D721Med (cell line): ENCODE results near the gene AFDN.
"Not testable (repeated sequence)": the region's sequence is repeated elsewhere in the genome, so short reads cannot be mapped to it uniquely, and the experiment has no call there.

Experiments
- DNase-seq: peaks from one replicate; pipeline ENCODE4 v3.0.0; 2011; ENCODE audit warnings: low spot score; ENCODE audit not compliant: insufficient read length
- FAIRE-seq: peaks from 2 replicates; lab custom pipeline; 2011; peaks lifted over from hg19 to GRCh38; lab: Jason Lieb, UNC
- TF ChIP-seq, protein P1 (sequence below): IDR thresholded peaks from 2 replicates; pipeline ENCODE4 v1.5.1; 2012; ENCODE audit warnings: mild to moderate bottlenecking, control low read depth; ENCODE audit not compliant: insufficient read depth; ENCODE audit errors: missing control alignments

Gene AFDN

DNA sequence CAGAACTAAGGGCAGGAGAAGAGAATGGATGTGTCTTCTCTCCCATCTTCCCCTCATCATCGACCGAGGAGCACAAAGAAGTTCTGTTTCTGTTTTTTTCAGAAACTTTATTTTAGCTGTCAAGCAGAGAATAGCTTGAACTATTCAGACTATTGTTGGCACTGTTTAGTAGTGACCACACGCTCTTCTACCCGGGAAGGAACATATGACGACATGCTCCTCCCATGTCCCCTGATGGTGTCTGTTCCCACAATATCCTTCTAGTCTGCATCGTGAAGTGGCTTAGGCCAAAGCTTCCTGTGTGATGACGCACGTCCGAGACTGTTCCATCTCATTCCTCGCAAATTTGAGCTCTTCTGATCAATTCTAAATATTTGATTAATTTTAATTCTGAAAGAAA, 143.5 kb downstream of the AFDN start:
- FAIRE-seq (no peak), DNase-seq (no peak)
- TF ChIP-seq, protein P1, sequence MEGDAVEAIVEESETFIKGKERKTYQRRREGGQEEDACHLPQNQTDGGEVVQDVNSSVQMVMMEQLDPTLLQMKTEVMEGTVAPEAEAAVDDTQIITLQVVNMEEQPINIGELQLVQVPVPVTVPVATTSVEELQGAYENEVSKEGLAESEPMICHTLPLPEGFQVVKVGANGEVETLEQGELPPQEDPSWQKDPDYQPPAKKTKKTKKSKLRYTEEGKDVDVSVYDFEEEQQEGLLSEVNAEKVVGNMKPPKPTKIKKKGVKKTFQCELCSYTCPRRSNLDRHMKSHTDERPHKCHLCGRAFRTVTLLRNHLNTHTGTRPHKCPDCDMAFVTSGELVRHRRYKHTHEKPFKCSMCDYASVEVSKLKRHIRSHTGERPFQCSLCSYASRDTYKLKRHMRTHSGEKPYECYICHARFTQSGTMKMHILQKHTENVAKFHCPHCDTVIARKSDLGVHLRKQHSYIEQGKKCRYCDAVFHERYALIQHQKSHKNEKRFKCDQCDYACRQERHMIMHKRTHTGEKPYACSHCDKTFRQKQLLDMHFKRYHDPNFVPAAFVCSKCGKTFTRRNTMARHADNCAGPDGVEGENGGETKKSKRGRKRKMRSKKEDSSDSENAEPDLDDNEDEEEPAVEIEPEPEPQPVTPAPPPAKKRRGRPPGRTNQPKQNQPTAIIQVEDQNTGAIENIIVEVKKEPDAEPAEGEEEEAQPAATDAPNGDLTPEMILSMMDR, result no peak

DNA sequence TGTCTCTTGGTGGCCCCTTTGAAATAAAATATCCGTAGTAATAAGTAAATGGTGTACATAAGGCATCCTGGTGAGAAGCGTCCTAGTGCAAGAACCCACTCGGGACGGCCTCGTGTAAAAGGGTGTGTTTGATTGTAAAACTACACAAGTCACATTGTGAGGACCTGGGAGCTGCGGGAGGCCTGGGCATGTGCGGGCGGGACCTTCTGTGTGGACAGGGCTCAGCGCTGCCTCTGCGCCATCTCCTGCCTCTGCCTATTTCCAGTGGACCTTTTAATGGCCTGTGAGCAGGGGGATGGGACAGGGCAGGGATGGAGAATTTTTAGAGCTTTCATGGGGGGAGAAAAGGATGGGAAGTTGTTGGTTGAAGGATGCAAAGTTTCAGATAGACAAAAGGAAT, 145.5 kb downstream of the AFDN start:
- no peak for FAIRE-seq
- DNase-seq, result no peak
- TF ChIP-seq, protein P1, result no peak

DNA sequence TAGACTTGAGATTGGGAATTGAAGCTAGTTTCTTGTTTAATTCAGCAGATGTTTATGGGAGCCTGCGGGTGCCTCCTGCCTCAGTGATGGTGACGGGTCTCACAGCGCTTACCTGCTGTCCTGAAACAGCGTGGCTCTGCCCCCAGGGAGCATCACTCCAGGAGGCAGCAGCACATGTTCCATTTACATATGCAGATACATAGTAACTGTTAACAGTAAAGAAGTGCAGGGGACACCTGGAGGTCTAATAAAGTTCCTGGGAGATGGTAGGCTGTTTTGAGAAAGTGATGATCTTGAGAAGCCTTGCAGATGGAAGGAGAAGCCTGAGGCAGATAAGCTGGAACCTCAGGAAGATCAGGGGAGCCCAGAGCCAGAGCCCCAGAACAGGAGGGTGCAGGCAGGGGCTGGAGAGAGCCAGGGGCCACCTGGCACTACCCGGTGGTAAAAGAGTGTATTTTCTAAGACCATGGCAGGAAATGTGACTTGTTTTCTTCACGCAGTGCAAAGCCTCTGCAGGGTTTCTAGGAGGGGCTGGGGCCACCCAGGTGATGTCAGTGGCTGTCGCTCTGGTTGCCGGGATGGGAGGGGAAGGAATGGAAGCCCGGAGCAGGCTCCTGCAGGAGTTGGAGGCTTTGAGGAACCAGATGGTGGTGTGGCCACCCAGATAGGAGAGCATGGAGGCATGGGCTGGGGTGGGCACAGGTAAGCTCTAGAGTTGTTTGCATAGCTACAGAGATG, 146.6 kb downstream of the AFDN start:
- FAIRE-seq (no peak), DNase-seq (no peak)
- TF ChIP-seq, protein P1, result no peak

DNA sequence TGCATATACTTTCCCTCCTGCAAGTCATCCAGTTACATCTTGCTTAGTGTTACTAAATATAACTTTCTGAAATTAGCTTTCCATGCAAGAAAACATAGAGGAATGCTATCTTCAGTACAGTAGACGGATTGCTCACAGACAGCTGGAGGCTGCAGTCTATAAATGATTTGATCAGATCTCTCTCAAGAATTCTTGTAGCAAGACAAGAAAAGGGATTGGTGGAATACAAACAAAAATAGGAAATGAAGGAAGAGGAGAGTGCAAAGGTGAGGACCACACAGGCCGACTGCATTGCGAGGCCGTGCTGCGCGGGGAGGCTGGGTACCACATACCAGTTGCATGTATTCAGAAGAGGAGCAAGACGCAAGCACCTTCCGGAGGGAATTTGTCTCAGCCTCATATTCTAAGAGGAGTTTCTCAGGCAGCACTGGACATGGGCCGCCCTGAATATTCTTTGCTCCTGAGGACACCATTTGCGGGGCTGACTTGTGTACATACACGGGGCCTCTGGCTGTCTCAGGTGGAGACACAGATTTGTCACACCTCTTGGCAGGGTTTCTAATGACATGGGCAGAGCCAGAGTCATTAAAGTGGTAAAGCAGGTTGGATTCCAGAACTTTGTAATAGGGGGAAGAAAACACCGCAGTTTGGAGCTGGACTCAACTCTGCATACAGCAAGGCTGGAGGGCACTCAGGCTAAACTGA, 148.1 kb downstream of the AFDN start:
- TF ChIP-seq, protein P1, result no peak

DNA sequence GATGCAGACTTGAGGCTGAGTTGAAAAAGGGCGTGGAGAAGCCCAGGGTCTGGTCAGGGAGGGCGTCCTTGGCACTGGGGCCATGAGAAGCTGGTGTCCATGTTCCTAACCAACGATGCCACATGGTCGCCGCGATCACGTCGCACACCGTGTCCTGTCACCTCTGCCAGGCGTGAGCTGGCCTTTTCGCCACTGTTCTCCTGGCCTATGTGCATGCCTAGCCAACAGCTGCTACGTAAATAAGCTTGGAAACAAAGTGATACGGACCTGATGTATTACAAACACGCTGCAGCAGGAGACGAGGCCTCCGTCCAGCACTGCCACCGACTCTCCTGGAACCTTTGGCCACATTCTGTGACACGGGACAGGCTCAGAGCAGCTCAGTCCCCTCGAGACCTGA, 148.7 kb downstream of the AFDN start:
- DNase-seq (no peak), FAIRE-seq (no peak)
- TF ChIP-seq, protein P1, result no peak

More for the DNA sequence above, 148.1 kb downstream of the AFDN start:
- DNase-seq (no peak), FAIRE-seq (no peak)

DNA sequence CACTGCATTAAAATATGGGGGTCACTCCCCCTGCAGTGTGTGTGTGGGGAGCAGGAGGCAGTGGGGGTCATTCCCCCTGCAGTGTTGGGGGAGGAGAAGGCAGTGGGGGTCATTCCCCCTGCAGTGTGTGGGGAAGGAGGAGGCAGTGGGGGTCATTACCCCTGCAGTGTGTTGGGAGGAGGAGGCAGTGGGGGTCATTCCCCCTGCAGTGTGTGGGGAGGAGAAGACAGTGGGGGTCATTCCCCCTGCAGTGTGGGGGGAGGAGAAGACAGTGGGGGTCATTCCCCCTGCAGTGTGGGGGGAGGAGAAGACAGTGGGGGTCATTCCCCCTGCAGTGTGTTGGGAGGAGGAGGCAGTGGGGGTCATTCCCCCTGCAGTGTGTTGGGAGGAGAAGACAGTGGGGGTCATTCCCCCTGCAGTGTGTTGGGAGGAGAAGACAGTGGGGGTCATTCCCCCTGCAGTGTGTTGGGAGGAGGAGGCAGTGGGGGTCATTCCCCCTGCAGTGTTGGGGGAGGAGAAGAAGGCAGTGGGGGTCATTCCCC, 149.5 kb downstream of the AFDN start:
- FAIRE-seq, result not testable (repeated sequence)

DNA sequence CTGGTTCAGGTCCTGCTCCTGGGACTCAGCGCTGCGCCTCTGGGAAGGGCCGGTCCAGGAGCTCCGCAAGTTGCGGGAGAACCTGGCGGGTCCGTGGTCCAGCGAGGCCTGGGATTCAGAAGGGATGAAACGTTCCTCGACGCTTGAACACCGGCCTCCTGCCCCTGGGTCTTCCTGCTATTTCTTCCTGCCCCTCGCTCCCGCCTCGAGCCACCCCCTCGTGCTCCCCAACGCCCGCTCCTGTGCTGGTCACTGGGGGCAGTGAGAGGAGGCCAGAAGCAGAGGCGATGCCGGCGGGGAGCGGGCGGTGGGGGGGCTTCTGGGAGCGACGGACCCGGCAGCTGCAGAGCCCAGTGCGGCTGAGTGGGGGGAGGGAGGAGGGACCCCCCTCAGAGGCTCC, 150.0 kb downstream of the AFDN start:
- TF ChIP-seq, protein P1, result no peak
- FAIRE-seq (no peak), DNase-seq (no peak)

More for the DNA sequence above, 149.5 kb downstream of the AFDN start:
- DNase-seq, result not testable (repeated sequence)
